PC-3 (cell line): ENCODE results near the gene KCNQ5. TPM values are rescaled to one million over a fixed set of nuclear protein-coding genes. Genes with fewer than 3 reads are reported as not detected.

Experiments used
- ATAC-seq: fragments of 200-7000 bp; cut with Tn5 transposase; 2 replicates; pipeline ENCODE4 v1.9.1; 2020; ENCODE audit warnings: mild to moderate bottlenecking, moderate library complexity
- BruUV-seq: library from RNA; stranded (reverse); fragments of 400-500 nt; replicated peaks from 2 replicates; lab custom pipeline; 2021; lab: Mats Ljungman, UMichigan
- CTCF ChIA-PET: fragments of 300-600 bp; sonication (Branson Sonifier 250); formaldehyde crosslinking; loops from one replicate; lab custom pipeline; 2022; ENCODE audit warnings: antibody characterized with exemption; lab: Charles Lee
- POLR2A ChIA-PET: fragments of 300-600 bp; sonication (Branson Sonifier 250); formaldehyde crosslinking; loops from one replicate; lab custom pipeline; 2022; ENCODE audit warnings: antibody characterized with exemption; ENCODE audit not compliant: unreplicated experiment; lab: Charles Lee
- DNase-seq: peaks from one replicate; pipeline ENCODE4 v3.0.0-alpha.2; 2015
- H2AFZ ChIP-seq: fragments of 300-600 bp; sonication (generic); 2 replicates; pipeline ENCODE4 v1.6.0; 2016; ENCODE audit warnings: antibody characterized with exemption, low read length
- H3F3A ChIP-seq: fragments of 300-600 bp; sonication (generic); one replicate; pipeline ENCODE4 v1.6.0; 2017; ENCODE audit warnings: antibody characterized with exemption, low read length, control low read depth, mild to moderate bottlenecking; ENCODE audit not compliant: unreplicated experiment
- H3K27ac ChIP-seq: fragments of 300-600 bp; sonication (generic); 2 replicates; pipeline ENCODE4 v1.5.1; 2016; ENCODE audit warnings: mild to moderate bottlenecking, low read length
- H3K27me3 ChIP-seq: fragments of 300-600 bp; sonication (generic); 2 replicates; pipeline ENCODE4 v1.6.1; 2016; ENCODE audit warnings: low read length, mixed read lengths
- H3K36me3 ChIP-seq: fragments of 300-600 bp; sonication (generic); 2 replicates; pipeline ENCODE4 v1.6.1; 2016; ENCODE audit warnings: low read depth, mixed run types, low read length, mixed read lengths
- H3K4me1 ChIP-seq: fragments of 300-600 bp; sonication (generic); 2 replicates; pipeline ENCODE4 v1.5.1; 2016; ENCODE audit warnings: low read length; ENCODE audit not compliant: insufficient read depth
- H3K4me2 ChIP-seq: fragments of 300-600 bp; sonication (generic); 2 replicates; pipeline ENCODE4 v1.6.0; 2016; ENCODE audit warnings: low read length
- H3K4me3 ChIP-seq: fragments of 300-600 bp; sonication (generic); 2 replicates; pipeline ENCODE4 v1.5.1; 2016; ENCODE audit warnings: mild to moderate bottlenecking, low read length, mixed read lengths
- H3K79me2 ChIP-seq: fragments of 300-600 bp; sonication (generic); 2 replicates; pipeline ENCODE4 v1.6.1; 2017; ENCODE audit warnings: low read length, mixed read lengths
- H3K9ac ChIP-seq: fragments of 300-600 bp; sonication (generic); 2 replicates; pipeline ENCODE4 v1.6.0; 2016; ENCODE audit warnings: mild to moderate bottlenecking, low read length
- H3K9me2 ChIP-seq: fragments of 300-600 bp; sonication (generic); replicated peaks from 2 replicates; pipeline ENCODE4 v1.6.1; 2016; ENCODE audit warnings: mixed run types, low read length, mixed read lengths
- H3K9me3 ChIP-seq: fragments of 300-600 bp; sonication (generic); 2 replicates; pipeline ENCODE4 v1.6.1; 2016; ENCODE audit warnings: low read length, mixed read lengths
- H4K20me1 ChIP-seq: fragments of 300-600 bp; sonication (generic); 2 replicates; pipeline ENCODE4 v1.6.1; 2016; ENCODE audit warnings: low read length, mixed read lengths
- CTCF ChIP-seq: fragments of 300-600 bp; sonication (generic); conservative IDR thresholded peaks from 2 replicates; pipeline ENCODE4 v1.5.1; 2017; ENCODE audit warnings: antibody characterized with exemption, low read depth, mild to moderate bottlenecking, low read length
- EZH2 ChIP-seq: fragments of 300-600 bp; sonication (generic); IDR thresholded peaks from one replicate; pipeline ENCODE4 v1.6.1; 2017; ENCODE audit warnings: antibody characterized with exemption, mild to moderate bottlenecking, low read length; ENCODE audit not compliant: unreplicated experiment
- EZH2phosphoT487 ChIP-seq: fragments of 300-600 bp; sonication (generic); IDR thresholded peaks from 2 replicates; pipeline ENCODE4 v1.6.1; 2018; ENCODE audit warnings: mild to moderate bottlenecking, antibody characterized with exemption, low read length, borderline replicate concordance
- intact Hi-C: fragments of 100-400 bp; cut with micrococcal nuclease; formaldehyde crosslinking; loops from 2 replicates; pipeline ENCODE4 v1.9.0; 2023
- total RNA-seq: library from RNA; depleted of rRNA; stranded (reverse); fragments of >200 nt; gene quantifications from 2 replicates; pipeline ENCODE4 v1.2.3, GENCODE V29; 2014

Gene KCNQ5
- total RNA-seq, 1 experiment from 2014 or later, result not detected

- H3F3A ChIP-seq, result no peaks in the 10 kb centered on the region
- H3K27ac ChIP-seq, result no peak overlapping the region
- H3K79me2 ChIP-seq, result no peaks in the 10 kb centered on the region
- no peaks in the 10 kb centered on the region for H3K27me3 ChIP-seq
- peaks cover under 1% of the 10 kb centered on the region; the same call in 1 of the 2 replicates for H3K4me1 ChIP-seq
- POLR2A ChIA-PET, result no interaction called here
- H3K9ac ChIP-seq, result no peak overlapping the region
- H3K4me2 ChIP-seq, result no peak overlapping the region
- no peak overlapping the region for H3K4me3 ChIP-seq
- H3K36me3 ChIP-seq, result no peaks in the 10 kb centered on the region
- no TSS peak for BruUV-seq
- ATAC-seq (no peak; the same call in 1 of the 2 replicates), DNase-seq (peak; percentile 38)
- CTCF ChIA-PET, result no interaction called here
- H2AFZ ChIP-seq, result no peak overlapping the region
- H3K9me2 ChIP-seq, result no peaks in the 10 kb centered on the region
- no peak for TF ChIP-seq EZH2
- no peak for TF ChIP-seq EZH2phosphoT487
- TF ChIP-seq CTCF, result no peak
- no peaks in the 10 kb centered on the region for H4K20me1 ChIP-seq
- intact Hi-C loops, result no loop called here
- no peaks in the 10 kb centered on the region for H3K9me3 ChIP-seq
These were observed 436.9 kb downstream of the KCNQ5 start for GRCh38 chr6:73058736-73059135.

GRCh38 chr6:73062130-73062529 lies 440.3 kb downstream of the KCNQ5 start:
- no peaks in the 10 kb centered on the region for H3K27me3 ChIP-seq
- H3K36me3 ChIP-seq, result no peaks in the 10 kb centered on the region
- no peak overlapping the region for H2AFZ ChIP-seq
- intact Hi-C loops, result no loop called here
- no peaks in the 10 kb centered on the region for H4K20me1 ChIP-seq
- DNase-seq (no peak), ATAC-seq (no peak)
- H3K9me3 ChIP-seq, result no peaks in the 10 kb centered on the region
- H3K4me2 ChIP-seq, result no peak overlapping the region
- TF ChIP-seq EZH2phosphoT487 (no peak), EZH2 (no peak), CTCF (no peak)
- H3K4me3 ChIP-seq, result no peak overlapping the region
- no TSS peak for BruUV-seq
- H3K79me2 ChIP-seq, result no peaks in the 10 kb centered on the region
- no peaks in the 10 kb centered on the region for H3F3A ChIP-seq
- no peaks in the 10 kb centered on the region for H3K9me2 ChIP-seq
- peaks cover 4% of the 10 kb centered on the region; the same call in 1 of the 2 replicates for H3K4me1 ChIP-seq
- H3K27ac ChIP-seq, result no peak overlapping the region
- no peak overlapping the region for H3K9ac ChIP-seq
- ChIA-PET POLR2A (no interaction called here), CTCF (no interaction called here)

- no peak overlapping the region for H3K27ac ChIP-seq
- BruUV-seq, result no TSS peak
- no peaks in the 10 kb centered on the region for H3K79me2 ChIP-seq
- H3K4me3 ChIP-seq, result no peak overlapping the region
- DNase-seq (no peak), ATAC-seq (no peak)
- H3K27me3 ChIP-seq, result no peaks in the 10 kb centered on the region
- intact Hi-C loops, result no loop called here
- H2AFZ ChIP-seq, result no peak overlapping the region
- peaks cover 4% of the 10 kb centered on the region; the same call in 1 of the 2 replicates for H3K4me1 ChIP-seq
- H3F3A ChIP-seq, result no peaks in the 10 kb centered on the region
- no peaks in the 10 kb centered on the region for H3K9me2 ChIP-seq
- H3K9me3 ChIP-seq, result no peaks in the 10 kb centered on the region
- no peak overlapping the region for H3K4me2 ChIP-seq
- H4K20me1 ChIP-seq, result no peaks in the 10 kb centered on the region
- no peak for TF ChIP-seq EZH2
- CTCF ChIA-PET, result no interaction called here
- no peaks in the 10 kb centered on the region for H3K36me3 ChIP-seq
- H3K9ac ChIP-seq, result no peak overlapping the region
- POLR2A ChIA-PET, result no interaction called here
These were observed 441.0 kb downstream of the KCNQ5 start for GRCh38 chr6:73062837-73063236.
